HT1080 (cell line): ENCODE results near the gene RBBP8NL. TPM values are rescaled to one million over a fixed set of nuclear protein-coding genes. Genes with fewer than 3 reads are reported as not detected.
A peak's percentile ranks its signal among the peaks of the same experiment; 100 is the strongest.
"Not testable (repeated sequence)": the region's sequence is repeated elsewhere in the genome, so short reads cannot be mapped to it uniquely, and the experiment has no call there.

Experiments used
- DNase-seq: peaks from one replicate; pipeline ENCODE4 v3.0.0-alpha.2; 2015; ENCODE audit warnings: low read depth
- total RNA-seq: library from RNA; depleted of rRNA; stranded (reverse); fragments of >200 nt; shearing (Covaris generic); gene quantifications from 2 replicates; pipeline ENCODE4 v1.2.3, GENCODE V29; 2014

RBBP8NL gene
- total RNA-seq, 1 experiment from 2014 or later = not detected

DNA sequence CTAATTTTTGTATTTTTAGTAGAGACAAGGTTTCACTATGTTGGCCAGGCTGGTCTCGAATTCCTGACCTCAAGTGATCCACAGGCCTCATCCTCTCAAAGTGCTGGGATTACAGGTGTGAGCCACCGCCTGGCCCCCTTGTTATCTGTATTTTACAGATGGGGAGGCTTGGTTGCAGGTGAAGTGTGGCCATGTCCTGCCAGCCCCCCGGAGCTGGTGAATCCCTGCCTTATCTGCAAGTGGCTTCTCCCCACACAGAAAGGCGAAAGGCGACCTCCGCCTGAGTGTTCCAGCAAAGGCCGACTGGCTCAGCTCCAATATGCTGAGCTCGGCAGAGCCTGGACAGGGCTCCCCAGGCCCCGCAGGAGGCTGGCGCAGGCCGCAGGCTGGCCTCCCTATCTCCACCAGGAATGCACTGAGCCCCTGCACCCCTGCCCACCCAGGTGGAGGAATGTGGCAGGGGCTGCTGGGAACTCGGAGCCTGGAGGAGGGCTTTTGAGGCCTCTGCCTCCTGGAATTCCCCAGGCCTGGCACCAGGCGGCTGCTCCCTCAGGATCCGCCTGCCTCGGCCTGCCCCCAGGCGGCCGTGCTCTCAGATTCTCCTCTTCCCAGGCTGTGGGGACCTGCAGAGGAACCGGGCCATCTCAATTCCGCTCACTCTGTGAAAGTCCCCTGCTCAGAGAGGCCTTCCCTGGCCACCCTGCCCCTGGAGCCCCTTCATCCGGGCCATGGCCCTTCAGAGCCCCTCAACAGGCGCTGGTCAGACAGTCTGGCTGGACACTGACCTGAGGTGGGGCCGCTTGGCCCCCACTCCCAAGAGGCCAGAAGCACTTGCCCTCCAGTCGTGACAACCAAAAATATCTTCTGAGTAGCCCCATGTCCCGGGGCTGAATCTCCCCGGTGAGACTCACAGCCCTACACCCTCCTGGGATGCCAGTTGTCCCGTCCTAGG is 51.0 kb downstream of the RBBP8NL start:
- DNase-seq = peak; percentile 50

DNA sequence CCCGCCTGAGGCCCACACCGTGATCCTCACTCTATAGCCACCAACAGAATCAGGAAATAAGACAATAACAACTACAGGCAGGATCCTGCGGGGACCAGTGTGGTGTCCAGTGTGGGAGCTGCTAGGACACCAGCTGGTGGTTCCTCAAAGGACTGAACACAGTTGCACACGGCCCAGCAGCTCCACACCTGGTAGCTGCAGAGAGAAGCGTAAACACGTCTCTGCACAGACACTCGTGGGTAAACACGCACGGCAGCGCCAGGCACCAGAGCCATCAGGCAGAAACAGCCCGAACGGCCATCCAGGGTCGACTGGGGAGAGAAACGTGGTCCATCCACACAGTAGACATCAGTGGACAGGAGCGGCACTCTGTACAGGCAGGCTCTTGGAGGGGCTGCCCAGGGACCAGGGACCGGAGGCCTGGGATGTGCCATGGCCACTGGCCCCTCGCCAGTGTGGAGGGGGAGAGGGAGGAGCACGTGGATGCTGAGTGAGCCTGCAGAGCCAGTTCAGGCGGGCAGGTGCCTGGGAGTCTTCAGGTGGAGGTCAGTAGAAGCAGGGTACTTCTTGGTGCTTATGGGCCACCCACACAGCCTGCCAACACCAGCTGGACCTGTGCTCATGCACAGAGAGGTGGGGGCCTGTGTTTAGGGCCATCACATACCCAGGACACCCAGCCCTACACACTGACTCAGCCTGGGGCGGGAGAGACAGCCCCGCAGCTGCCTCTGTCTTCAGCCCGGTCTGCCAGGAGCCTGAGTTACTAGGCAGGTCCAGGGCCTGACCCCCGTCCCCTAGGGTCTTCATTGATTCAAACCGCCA is 52.8 kb downstream of the RBBP8NL start:
- no peak for DNase-seq

DNA sequence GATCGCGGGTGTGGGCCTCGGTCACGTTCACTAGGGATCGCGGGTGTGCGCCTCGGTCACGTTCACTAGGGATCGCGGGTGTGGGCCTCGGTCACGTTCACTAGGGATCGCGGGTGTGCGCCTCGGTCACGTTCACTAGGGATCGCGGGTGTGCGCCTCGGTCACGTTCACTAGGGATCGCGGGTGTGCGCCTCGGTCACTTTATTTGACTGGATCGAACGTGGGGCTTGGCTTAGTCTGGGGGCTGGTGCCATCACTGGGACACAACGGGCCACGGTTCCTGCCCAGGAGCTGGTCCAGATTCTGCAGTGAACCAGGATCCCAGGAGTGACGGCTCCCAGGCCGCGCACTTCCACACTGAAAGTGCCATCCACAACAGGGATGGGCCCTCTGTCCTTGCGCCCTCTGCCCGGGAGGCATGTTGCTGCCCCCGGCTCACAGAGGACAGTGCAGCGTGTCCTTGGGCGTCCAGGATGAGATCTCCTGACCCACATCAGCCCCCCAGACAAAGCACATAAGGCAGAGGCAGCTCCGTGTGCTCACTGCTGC is 53.6 kb downstream of the RBBP8NL start:
- not testable (repeated sequence) for DNase-seq

DNA sequence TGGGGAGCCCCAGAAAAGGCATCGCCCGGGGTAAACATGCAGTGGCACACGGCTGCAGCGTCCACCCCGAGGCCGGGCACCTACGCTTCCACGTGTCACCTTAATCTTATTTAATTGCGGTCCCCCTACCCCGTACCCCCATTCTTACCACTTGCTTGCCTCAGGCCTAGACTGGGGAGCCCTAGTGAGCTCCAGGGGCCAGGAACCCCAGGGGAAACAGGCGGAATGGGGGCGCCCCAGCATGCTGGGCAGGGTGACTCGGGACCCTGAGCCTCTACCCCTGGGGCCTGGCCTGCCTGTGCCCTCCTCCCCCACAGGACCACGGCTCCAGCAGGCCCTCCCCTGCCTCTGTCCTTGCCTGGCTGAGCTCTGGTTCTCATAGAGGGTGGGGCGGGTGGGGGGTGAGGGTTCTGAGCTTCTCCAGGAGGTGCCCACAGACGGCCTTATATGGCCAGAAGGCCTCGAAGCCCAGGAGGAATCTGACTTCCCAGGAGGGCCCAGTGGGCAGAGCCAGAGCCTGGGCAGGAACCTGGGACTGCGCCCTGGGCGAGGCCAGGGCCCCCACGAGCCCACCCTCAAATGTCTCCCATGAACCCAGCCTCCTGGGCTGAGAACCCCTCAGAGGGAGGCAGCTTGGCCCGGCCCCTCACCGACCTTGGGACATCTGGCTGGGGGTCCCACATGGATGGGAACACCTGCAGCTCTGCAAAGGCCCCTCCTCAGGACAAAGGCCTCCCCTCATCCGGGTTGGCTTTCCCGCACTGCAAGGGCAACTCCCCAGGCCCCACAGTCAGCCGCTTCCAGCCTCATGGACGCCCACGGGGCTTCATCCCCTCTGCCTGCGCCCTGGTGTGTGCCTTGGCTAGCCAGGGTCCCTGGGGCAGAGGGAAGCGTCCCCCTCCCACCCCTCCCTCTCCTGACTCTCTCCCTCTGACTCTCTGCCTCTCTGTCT is 55.0 kb downstream of the RBBP8NL start:
- DNase-seq = no peak

DNA sequence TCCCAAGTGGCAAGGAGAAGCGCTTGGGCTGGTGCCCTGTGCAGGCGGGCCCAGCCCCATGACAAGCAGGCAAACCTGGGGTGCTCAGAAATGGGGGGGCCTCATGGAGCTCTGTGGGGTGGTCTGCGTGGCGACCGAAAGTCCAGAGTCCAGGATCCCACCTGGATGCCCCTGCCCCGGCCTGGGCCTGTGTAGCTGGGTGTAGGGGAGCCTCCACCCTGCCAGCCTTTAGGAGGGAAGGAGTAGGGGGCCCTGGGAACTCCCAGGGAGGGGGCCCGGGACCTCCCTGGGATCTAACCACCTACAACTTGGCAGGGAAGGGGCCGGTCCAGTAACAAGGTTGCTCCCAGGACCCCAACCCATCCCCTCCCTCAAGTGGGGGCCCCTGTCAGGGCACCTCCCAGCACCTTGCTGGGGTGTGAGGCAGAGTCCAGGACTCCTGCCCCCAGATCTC is 55.7 kb downstream of the RBBP8NL start:
- DNase-seq = no peak

DNA sequence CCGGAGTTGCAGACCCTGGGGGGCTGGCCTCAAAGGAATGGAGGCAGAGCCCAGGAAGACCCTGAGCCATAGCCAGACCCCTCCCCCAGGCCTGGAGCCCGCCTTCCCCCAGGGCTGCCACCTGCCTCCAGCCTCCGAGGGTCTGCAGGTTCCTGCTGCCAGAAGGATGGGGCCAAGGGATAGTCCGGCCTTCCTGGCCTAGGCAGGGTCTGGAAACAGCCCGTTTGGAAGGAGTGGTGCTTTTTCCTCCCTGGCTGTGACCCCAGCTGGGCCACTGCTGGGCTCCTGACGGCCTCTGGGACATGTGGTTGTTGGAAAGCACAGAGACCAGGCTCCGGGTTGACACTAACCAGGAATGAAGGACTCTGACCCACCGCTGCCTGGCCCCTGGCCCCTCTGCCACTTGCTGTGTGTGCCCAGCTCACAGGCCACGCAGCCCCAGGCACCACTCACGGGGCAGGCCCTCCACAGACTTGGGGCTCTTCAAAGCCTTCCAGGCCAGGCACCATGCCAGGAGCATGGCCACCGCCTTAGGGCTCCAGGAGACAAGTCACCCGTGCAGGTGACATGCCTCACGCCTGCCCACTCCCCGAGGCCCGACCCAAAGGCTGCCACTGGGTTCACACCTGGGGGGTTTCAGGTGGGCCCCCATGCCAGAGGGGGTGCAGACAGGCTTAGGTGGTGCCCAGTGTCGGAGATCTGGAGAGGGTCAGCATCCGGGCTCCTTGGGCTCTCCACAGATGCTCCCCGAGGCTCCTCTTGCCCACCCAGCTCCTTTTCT is 56.3 kb downstream of the RBBP8NL start:
- no peak for DNase-seq

DNA sequence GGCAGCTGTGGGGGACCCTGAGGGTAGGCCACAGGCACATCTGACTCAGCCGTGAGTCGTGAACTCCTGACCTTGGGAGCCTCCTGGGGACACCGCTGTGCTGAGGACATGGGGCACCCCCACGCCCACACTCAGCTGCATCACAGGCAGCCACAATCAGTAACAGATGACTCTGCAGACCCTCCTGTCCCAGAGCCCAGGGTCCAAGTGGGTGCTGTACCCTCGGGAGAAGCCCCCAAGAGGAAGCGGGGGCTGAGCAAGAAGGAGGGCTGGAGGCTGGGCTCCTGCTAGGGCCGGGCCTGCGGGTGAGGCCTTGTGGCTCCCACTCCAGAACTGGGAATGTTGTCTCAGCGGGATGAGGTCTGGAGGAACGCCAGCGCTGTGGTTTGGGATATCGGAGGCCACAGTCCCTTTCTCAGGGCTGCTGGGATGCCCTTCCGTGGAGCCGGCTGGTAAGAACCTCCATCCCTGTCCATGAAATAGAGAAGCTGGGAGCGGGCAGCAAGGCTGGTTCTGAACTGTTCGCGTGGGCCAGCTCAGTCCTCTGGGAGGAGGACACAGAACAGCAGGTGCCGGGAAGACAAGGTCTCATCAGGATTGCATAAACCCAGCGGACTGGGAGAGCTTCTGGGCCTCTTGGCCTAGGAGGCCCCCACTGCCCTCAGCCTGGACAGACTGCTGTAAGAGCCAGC is 57.1 kb downstream of the RBBP8NL start:
- DNase-seq = peak; percentile 93

DNA sequence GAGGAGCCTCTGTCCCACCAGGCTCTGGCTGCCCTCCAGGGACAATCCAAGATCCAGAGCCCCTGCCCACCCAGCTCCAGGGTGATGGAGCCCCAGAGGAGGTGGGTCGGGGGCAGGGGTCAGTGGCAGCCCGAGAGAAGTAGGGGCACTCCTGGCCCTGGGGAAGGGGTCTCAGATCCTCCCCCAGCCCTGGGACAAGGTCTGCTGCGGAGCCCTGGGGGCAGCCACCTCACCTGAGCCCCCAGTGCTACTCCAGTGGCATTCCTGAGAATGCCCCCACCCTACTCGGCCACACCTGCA is 57.6 kb downstream of the RBBP8NL start:
- DNase-seq = no peak

DNA sequence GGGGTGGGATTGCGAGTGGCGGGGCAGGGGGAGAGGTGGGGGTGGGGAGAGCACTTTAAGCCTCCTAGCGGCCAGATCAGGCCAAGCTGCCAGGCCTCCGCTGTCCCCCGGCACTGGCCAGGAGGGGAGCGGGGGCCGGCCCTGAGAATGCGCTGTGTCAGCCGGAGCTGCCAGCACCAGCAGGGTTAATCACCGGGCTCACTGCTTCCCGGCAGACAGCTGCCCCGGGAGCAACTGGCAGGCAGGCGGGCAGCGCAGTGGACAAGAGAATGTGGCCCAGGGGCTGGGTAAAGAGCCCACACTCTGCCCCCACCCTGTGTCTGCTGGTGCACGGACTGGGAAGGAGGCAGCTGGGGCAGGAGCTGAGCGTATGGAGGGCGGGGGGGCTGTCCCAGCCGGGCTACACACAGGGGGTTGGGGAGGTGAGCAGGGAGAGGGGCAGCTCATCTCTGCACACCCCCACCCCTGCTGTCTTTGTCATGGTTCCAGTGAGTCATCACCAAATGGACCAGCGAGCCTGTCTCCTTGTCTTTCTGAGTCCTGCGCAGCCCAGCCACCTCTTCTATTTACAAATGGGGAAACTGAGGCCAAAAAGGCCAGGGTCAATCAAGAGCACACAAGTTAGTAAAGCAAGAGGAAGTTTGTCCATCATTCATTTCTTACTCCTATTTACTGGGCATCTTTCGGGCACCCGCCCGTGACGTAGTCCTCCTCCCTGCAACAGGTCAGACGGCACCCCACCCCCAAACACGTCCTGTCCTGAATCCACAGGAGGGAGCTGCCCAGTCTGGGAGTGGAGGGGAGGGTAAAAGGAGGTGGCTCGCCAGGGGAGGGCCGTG is 58.1 kb downstream of the RBBP8NL start:
- peak; percentile 78 for DNase-seq

DNA sequence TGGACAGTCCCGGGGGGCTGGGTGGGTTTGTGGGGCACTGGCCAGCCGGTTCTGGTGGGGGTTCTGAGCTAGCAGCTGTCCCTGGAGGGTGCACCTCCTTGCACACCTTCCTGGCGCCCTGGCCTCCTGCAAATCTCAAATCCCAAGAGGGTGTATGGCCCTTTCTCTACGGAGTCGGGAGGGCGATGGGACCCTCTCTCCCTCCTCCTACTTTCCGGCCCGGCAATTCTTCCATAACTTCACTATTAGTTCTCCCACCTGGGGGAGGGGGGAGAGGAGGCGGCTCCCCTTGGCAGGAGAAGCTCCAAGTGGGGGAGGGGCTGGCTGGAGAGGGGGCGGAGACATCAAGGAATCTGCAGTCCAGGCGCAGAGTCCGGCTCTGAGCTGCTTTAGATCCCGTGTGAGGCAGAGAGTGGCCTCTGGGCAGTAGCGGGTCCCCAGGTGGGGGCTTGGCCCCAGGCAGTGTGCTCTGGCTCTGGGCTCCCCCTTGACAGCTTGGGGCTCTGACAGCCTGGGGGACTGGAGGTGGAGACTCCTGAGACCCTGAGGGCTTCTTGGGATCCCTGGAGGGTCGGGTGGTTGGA is 58.9 kb downstream of the RBBP8NL start:
- no peak for DNase-seq

DNA sequence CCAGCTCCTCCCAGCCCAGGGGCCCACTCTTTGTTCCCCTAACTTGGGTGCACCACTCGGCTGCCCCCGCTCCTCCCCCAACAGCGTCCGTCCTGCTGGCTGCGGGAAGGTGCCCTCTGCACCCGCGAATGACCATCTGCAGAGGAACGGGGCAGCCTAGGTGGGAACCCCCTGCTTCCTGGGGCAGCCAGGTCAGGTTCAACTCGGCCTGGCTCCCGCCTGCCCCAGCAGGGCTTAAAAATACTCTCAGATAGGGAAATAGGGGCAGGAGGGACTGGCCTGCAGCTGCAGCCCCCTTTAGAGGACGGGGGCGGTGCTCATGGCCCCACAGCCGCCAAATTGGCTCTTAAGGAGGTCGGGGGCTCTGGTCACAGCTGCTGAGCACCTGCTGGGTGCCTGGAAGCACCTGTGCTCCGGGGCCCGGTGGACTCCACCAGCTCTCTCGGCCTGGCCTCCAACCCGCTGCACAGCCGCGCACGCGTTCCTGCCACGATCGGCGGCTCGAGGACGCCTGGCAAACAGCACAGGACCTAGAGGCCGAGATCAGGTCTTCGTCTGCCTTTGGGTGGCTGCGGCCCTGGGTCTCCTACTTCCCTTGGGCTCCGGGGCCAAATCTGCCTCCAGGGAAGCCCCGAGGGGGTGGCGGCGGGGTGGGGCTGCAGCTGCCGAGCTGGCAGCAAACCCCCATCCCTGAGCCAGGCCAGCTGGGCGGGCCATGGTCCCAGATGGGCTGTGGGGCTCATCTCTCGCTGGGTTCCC is 59.5 kb downstream of the RBBP8NL start:
- no peak for DNase-seq

DNA sequence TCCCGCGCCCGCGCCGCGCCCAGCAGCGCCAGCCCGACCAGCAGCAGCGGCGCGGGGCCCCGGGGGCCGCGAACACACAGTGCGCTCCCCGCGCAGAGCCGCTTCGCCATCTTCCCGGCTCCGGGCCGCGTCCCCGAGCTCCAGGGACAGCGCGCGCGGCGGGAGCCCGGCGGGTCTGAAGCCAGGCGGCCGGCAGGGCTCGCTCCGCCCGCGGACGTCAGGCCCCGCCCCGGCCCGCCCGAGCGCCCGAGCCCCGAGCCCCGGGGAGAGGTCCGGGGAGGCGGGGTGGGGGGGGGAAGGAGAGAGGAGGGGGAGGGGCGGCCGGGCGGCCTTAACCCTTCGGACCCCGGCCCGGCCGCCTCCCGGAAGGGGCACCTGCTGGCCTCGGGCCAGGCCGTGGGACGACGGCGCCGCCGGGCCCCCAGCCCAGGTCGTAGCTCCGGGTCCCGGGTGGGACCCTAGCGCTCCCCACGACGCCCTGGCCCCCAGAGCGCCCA is 60.2 kb downstream of the RBBP8NL start, which contains the start of gene LAMA5:
Gene LAMA5 (minus strand): TSS at position 177 of the 497 bp plus-strand sequence. CDS start 67 bp downstream, at position 110.
- DNase-seq = no peak

DNA sequence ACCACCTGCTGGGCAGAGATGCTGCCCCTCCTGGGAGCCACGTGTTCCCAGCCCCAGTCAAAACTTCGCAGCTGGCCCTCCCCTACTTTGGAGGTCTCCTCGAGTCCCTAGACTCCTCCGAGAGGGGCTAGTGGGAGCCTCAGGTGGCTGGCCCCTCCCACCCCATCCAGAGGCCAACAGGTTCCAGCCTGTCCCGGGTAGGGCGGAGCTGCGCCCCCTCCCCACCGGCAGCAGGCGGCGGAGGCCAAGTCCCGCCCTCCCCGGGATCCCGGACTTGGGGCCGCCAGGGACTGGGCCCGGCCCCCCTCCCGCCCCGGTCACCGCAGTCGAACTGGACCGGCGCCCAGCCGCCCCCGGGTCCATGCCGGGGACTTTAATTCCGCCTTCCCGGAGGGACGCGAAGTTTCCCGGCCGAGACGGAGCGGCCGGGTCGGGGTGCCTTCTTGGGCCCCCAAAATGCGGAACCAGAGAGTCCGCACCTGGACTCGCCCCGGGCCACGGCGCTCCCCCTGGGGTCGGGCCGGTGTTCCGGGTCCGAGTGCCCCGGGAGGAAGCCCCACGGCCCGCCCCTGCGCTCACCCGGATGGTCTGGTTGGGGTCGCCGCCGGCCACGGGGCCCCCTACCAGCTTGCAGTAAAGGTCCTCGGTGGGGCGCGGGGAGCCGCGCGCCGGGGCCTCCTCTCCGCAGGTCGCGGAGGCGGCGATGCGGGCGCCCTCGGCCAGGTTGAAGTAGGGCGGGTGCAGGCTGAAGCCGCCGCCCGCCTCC is 60.8 kb downstream of the RBBP8NL start:
- no peak for DNase-seq

DNA sequence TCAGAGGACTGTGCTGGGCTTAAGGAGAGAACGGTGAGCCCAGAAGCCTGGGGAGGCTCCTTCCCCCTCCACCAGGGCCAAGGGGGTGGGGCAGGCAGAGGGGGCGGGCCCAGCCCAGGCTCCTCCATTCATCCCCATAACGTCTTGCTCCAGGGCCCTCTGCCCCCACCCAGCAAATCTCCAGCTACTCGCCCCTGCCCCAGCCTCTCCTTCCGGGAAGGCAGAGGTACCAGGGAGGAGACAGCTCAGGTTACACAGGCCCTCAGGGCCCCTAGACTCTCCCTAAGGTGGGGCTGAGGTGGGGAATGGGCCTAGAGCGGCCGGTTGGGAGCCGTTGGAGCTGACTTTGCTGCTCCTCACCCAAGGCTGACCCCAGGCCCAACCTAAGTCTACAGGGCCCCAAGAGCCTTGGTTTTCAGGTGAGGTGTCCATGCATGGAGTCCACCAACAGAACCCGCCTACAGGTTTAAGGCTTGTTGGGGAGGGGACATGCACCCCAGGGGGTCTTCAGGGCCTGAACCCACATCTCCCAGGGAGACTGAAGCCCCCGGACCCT is 61.4 kb downstream of the RBBP8NL start:
- DNase-seq = no peak

DNA sequence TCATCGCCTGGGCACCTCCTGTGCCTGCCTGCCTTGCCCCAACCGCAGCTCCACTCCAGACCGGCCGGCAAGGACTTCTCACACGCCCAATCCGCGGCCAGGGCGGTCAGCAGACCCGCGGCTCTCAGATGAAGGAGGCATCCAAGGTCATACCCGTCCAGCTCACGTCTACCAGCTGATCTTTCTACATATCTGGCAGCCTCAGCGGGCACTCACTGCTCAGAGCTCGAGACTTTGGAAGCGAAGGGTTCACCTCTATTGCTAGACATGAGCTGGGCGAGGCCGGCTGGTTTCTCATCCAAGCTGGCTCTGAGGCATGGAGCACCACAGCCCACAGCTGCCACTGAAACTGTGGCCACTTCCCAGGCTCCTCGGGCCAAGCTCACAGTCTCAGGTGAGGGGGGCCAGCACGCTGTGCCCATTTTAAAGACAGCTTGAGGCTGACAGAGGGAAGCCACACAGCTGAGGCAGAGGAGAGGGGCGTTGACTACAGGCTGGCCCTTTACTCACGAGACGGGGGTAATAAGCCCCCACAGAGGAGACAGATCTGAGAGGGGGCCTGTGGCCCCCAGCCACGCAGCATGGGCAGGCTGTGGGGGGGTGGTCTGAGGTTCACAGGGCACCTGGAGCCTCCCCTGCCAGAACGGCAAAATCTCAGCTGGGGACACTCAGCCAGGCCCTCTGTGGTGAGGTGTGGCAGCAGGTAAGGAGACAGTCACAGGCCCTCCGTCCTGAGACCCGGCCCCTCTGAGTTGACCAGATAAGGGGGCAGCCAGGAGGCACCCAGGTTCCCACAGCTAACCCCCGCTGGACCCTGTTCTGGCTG is 62.2 kb downstream of the RBBP8NL start:
- DNase-seq = no peak
